ENCODE data around the gene AHCYL2.

Gene AHCYL2

GRCh38 chr7:129307592-129307991 is 82.8 kb downstream of the AHCYL2 start:
- Histone ChIP-seq H4K20me1 (ENCODE audit: control insufficient read depth, insufficient read depth, low read depth, low read length) (no peaks in the 10 kb centered on the region), H3K4me1 (ENCODE audit: control insufficient read depth, low read length) (no peaks in the 10 kb centered on the region), H3K27ac (ENCODE audit: low read depth, low read length) (no peak overlapping the region), H3K4me3 (ENCODE audit: low read length) (no peak overlapping the region), H3K9me2 (replicated peaks; ENCODE audit: control insufficient read depth, low read length) (no peaks in the 10 kb centered on the region), H3K79me2 (ENCODE audit: control insufficient read depth, low read length) (no peaks in the 10 kb centered on the region), H3K4me2 (ENCODE audit: low read length) (no peak overlapping the region), H3K9me3 (ENCODE audit: control insufficient read depth, insufficient read depth, low read length) (no peaks in the 10 kb centered on the region), H3F3A (ENCODE audit: control insufficient read depth, insufficient read depth) (no peaks in the 10 kb centered on the region), H3K27me3 (ENCODE audit: control insufficient read depth, low read length) (no peaks in the 10 kb centered on the region), H3K36me3 (ENCODE audit: control insufficient read depth, low read length) (no peaks in the 10 kb centered on the region)
- TF ChIP-seq CTCF (IDR thresholded peaks at IDR 0.05; ENCODE audit: low read depth, low read length, poor library complexity, severe bottlenecking), result no peak
- no peak for TF ChIP-seq EZH2phosphoT487 (IDR thresholded peaks at IDR 0.05; ENCODE audit: borderline replicate concordance, low read length)

GRCh38 chr7:129308047-129308446 is 83.2 kb downstream of the AHCYL2 start:
- H3K4me1 ChIP-seq (ENCODE audit: control insufficient read depth, low read length), result no peaks in the 10 kb centered on the region
- no peak for TF ChIP-seq CTCF (IDR thresholded peaks at IDR 0.05; ENCODE audit: low read depth, low read length, poor library complexity, severe bottlenecking)
- TF ChIP-seq EZH2phosphoT487 (IDR thresholded peaks at IDR 0.05; ENCODE audit: borderline replicate concordance, low read length), result no peak
- H3K27ac ChIP-seq (ENCODE audit: low read depth, low read length), result no peak overlapping the region
- H4K20me1 ChIP-seq (ENCODE audit: control insufficient read depth, insufficient read depth, low read depth, low read length), result no peaks in the 10 kb centered on the region
- no peaks in the 10 kb centered on the region for H3K36me3 ChIP-seq (ENCODE audit: control insufficient read depth, low read length)
- H3K27me3 ChIP-seq (ENCODE audit: control insufficient read depth, low read length), result no peaks in the 10 kb centered on the region
- no peaks in the 10 kb centered on the region for H3K9me2 ChIP-seq (replicated peaks; ENCODE audit: control insufficient read depth, low read length)
- H3F3A ChIP-seq (ENCODE audit: control insufficient read depth, insufficient read depth), result no peaks in the 10 kb centered on the region
- no peaks in the 10 kb centered on the region for H3K9me3 ChIP-seq (ENCODE audit: control insufficient read depth, insufficient read depth, low read length)
- no peaks in the 10 kb centered on the region for H3K79me2 ChIP-seq (ENCODE audit: control insufficient read depth, low read length)
- no peak overlapping the region for H3K4me2 ChIP-seq (ENCODE audit: low read length)
- no peak overlapping the region for H3K4me3 ChIP-seq (ENCODE audit: low read length)

- Histone ChIP-seq H3K36me3 (ENCODE audit: control insufficient read depth, low read length) (no peaks in the 10 kb centered on the region), H3K27ac (ENCODE audit: low read depth, low read length) (no peak overlapping the region), H3K79me2 (ENCODE audit: control insufficient read depth, low read length) (no peaks in the 10 kb centered on the region), H3K27me3 (ENCODE audit: control insufficient read depth, low read length) (no peaks in the 10 kb centered on the region), H4K20me1 (ENCODE audit: control insufficient read depth, insufficient read depth, low read depth, low read length) (no peaks in the 10 kb centered on the region), H3F3A (ENCODE audit: control insufficient read depth, insufficient read depth) (no peaks in the 10 kb centered on the region), H3K9me2 (replicated peaks; ENCODE audit: control insufficient read depth, low read length) (no peaks in the 10 kb centered on the region), H3K4me2 (ENCODE audit: low read length) (no peak overlapping the region), H3K4me3 (ENCODE audit: low read length) (no peak overlapping the region), H3K9me3 (ENCODE audit: control insufficient read depth, insufficient read depth, low read length) (no peaks in the 10 kb centered on the region), H3K4me1 (ENCODE audit: control insufficient read depth, low read length) (no peaks in the 10 kb centered on the region)
- TF ChIP-seq EZH2phosphoT487 (IDR thresholded peaks at IDR 0.05; ENCODE audit: borderline replicate concordance, low read length) (no peak), CTCF (IDR thresholded peaks at IDR 0.05; ENCODE audit: low read depth, low read length, poor library complexity, severe bottlenecking) (no peak)
Measured at GRCh38 chr7:129311429-129311828, 86.6 kb downstream of the AHCYL2 start.

GRCh38 chr7:129313282-129313681 is 88.5 kb downstream of the AHCYL2 start:
- no peak overlapping the region for H3K4me2 ChIP-seq (ENCODE audit: low read length)
- no peaks in the 10 kb centered on the region for H4K20me1 ChIP-seq (ENCODE audit: control insufficient read depth, insufficient read depth, low read depth, low read length)
- no peaks in the 10 kb centered on the region for H3K27me3 ChIP-seq (ENCODE audit: control insufficient read depth, low read length)
- H3K9me3 ChIP-seq (ENCODE audit: control insufficient read depth, insufficient read depth, low read length), result no peaks in the 10 kb centered on the region
- H3K4me3 ChIP-seq (ENCODE audit: low read length), result no peak overlapping the region
- H3K9me2 ChIP-seq (replicated peaks; ENCODE audit: control insufficient read depth, low read length), result no peaks in the 10 kb centered on the region
- H3F3A ChIP-seq (ENCODE audit: control insufficient read depth, insufficient read depth), result no peaks in the 10 kb centered on the region
- no peak for TF ChIP-seq CTCF (IDR thresholded peaks at IDR 0.05; ENCODE audit: low read depth, low read length, poor library complexity, severe bottlenecking)
- TF ChIP-seq EZH2phosphoT487 (IDR thresholded peaks at IDR 0.05; ENCODE audit: borderline replicate concordance, low read length), result no peak
- no peak overlapping the region for H3K27ac ChIP-seq (ENCODE audit: low read depth, low read length)
- H3K4me1 ChIP-seq (ENCODE audit: control insufficient read depth, low read length), result no peaks in the 10 kb centered on the region
- H3K36me3 ChIP-seq (ENCODE audit: control insufficient read depth, low read length), result no peaks in the 10 kb centered on the region
- no peaks in the 10 kb centered on the region for H3K79me2 ChIP-seq (ENCODE audit: control insufficient read depth, low read length)
